ENCODE results near the gene C12orf75. TPM values are rescaled to one million over a fixed set of nuclear protein-coding genes. Genes with fewer than 3 reads are reported as not detected.

C12orf75 gene
- total RNA-seq, 2 donors from 2014 or later, result 43.7 to 57.0 TPM

DNA sequence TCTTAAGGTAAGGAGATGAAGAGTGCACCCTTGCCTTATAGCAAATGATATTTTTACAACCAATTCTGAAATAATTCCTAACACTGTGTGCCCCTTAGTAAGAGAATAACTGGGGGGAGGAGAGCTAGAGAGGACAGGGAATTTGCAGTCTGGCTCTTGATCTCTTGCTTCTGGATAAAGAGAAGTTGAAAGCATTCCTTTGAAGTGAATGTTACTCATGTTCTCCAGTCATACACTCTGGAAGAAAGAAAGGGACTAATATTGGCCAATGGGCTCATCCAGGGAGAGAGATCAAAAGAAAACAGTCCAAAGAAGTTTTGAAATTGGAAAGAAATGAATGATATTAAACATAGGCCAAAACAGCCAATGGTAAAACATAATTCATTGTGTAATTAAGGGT is 25.3 kb downstream of the C12orf75 start:
- Mint-ChIP-seq H3K4me3 (no peak overlapping the region), H3K36me3 (ENCODE audit: low read depth) (peaks cover 7% of the 10 kb centered on the region), H3K4me1 (peaks cover 24% of the 10 kb centered on the region), H3K9me3 (peaks cover 3% of the 10 kb centered on the region), H3K27me3 (ENCODE audit: insufficient read depth) (no peaks in the 10 kb centered on the region), H3K27ac (no peak overlapping the region)
- H3K4me3 ChIP-seq (ENCODE audit: low read length), result no peak overlapping the region
- DNase-seq, result no peak
- no peaks in the 10 kb centered on the region for H3K9me3 ChIP-seq (ENCODE audit: control insufficient read depth, low read length)
- no peaks in the 10 kb centered on the region for H3K27me3 ChIP-seq (ENCODE audit: control insufficient read depth, insufficient read depth, low read length, poor library complexity, severe bottlenecking)
- H3K27ac ChIP-seq (ENCODE audit: low read depth, low read length), result no peak overlapping the region
- peaks cover 12% of the 10 kb centered on the region for H3K4me1 ChIP-seq (ENCODE audit: control insufficient read depth, insufficient read depth, low read length)
- H3K36me3 ChIP-seq (ENCODE audit: control insufficient read depth, insufficient read depth, low read length), result no peaks in the 10 kb centered on the region
- H3K9ac ChIP-seq (ENCODE audit: extremely low read depth, low read length, poor library complexity, severe bottlenecking), result no peak overlapping the region
- TF ChIP-seq, protein P1, sequence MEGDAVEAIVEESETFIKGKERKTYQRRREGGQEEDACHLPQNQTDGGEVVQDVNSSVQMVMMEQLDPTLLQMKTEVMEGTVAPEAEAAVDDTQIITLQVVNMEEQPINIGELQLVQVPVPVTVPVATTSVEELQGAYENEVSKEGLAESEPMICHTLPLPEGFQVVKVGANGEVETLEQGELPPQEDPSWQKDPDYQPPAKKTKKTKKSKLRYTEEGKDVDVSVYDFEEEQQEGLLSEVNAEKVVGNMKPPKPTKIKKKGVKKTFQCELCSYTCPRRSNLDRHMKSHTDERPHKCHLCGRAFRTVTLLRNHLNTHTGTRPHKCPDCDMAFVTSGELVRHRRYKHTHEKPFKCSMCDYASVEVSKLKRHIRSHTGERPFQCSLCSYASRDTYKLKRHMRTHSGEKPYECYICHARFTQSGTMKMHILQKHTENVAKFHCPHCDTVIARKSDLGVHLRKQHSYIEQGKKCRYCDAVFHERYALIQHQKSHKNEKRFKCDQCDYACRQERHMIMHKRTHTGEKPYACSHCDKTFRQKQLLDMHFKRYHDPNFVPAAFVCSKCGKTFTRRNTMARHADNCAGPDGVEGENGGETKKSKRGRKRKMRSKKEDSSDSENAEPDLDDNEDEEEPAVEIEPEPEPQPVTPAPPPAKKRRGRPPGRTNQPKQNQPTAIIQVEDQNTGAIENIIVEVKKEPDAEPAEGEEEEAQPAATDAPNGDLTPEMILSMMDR (conservative IDR thresholded peaks at IDR 0.05), result no peak

DNA sequence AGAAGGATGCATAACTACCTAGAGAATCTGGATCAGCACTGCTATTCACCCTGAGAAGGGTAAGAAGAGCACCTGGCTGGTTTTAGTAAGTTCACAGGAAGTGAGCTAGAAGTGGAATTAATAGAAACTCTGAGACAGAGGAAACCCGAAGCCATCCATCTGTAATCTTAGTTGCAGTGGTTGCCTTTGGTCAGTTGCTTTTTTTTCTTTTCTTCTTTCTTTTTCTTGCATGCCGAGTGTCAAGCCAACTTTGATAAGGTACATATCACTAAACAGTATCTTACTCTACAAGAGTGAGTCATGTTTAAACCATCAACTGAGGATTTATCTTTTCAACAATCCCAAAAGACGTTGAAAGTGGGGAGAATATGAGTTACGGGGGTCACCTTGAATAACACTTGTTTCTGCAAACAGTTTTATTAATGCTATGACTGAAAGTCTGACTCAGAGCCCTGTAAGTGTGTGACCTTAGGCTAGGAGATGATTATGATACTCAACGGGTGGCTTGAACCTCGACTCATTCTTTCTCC is 26.7 kb downstream of the C12orf75 start:
- Histone ChIP-seq H3K4me3 (ENCODE audit: low read length) (no peak overlapping the region), H3K27ac (ENCODE audit: low read depth, low read length) (no peak overlapping the region), H3K4me1 (ENCODE audit: control insufficient read depth, insufficient read depth, low read length) (peaks cover 12% of the 10 kb centered on the region), H3K9ac (ENCODE audit: extremely low read depth, low read length, poor library complexity, severe bottlenecking) (no peak overlapping the region), H3K9me3 (ENCODE audit: control insufficient read depth, low read length) (no peaks in the 10 kb centered on the region), H3K36me3 (ENCODE audit: control insufficient read depth, insufficient read depth, low read length) (no peaks in the 10 kb centered on the region), H3K27me3 (ENCODE audit: control insufficient read depth, insufficient read depth, low read length, poor library complexity, severe bottlenecking) (no peaks in the 10 kb centered on the region)
- Mint-ChIP-seq H3K4me3 (no peak overlapping the region), H3K27me3 (ENCODE audit: insufficient read depth) (no peaks in the 10 kb centered on the region), H3K9me3 (peaks cover 5% of the 10 kb centered on the region), H3K4me1 (peaks cover 16% of the 10 kb centered on the region), H3K36me3 (ENCODE audit: low read depth) (peaks cover 8% of the 10 kb centered on the region), H3K27ac (no peak overlapping the region)
- DNase-seq, result no peak
- WGBS, 2 experiments (ENCODE audit: insufficient coverage in 1 of 2, insufficient read length in 1 of 2), result 86 to 90% methylated on average over 2 to 6 of the region's 6 CpGs
- TF ChIP-seq, protein P1 (conservative IDR thresholded peaks at IDR 0.05), result no peak

DNA sequence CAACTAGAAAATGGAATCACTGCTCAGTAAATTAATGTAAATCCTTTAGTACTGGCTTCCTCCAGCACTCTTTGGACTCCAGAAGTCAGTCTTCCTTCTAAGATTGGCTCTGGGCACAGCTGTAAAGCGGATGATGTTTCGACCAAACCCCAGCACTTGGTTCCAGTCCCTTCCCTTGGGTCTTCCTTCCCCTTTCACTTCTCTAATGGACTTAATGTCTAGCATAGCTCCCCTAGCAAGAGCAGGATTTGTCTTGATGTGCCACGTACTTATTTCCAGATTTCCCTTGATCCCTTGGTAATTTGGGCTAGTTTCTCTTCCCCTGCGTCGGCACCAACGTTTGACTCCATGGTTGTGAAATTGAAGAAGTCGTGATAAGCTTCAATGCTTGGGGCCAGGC is 28.3 kb downstream of the C12orf75 start:
- H3K36me3 Mint-ChIP-seq (ENCODE audit: low read depth), result peaks cover 12% of the 10 kb centered on the region
- H3K9me3 ChIP-seq (ENCODE audit: control insufficient read depth, low read length), result no peaks in the 10 kb centered on the region
- WGBS, 2 experiments (ENCODE audit: insufficient coverage in 1 of 2, insufficient read length in 1 of 2), result 97 to 100% methylated on average over 3 to 7 of the region's 7 CpGs

More for the DNA sequence above, 28.3 kb downstream of the C12orf75 start:
- Histone ChIP-seq H3K4me3 (ENCODE audit: low read length) (no peak overlapping the region), H3K4me1 (ENCODE audit: control insufficient read depth, insufficient read depth, low read length) (peaks cover 9% of the 10 kb centered on the region), H3K27ac (ENCODE audit: low read depth, low read length) (no peak overlapping the region), H3K27me3 (ENCODE audit: control insufficient read depth, insufficient read depth, low read length, poor library complexity, severe bottlenecking) (no peaks in the 10 kb centered on the region), H3K9ac (ENCODE audit: extremely low read depth, low read length, poor library complexity, severe bottlenecking) (no peak overlapping the region), H3K36me3 (ENCODE audit: control insufficient read depth, insufficient read depth, low read length) (no peaks in the 10 kb centered on the region)
- TF ChIP-seq, protein P1 (conservative IDR thresholded peaks at IDR 0.05), result no peak
- no peak for DNase-seq
- H3K4me1 Mint-ChIP-seq, result peaks cover 4% of the 10 kb centered on the region
- H3K9me3 Mint-ChIP-seq, result peaks cover 3% of the 10 kb centered on the region
- H3K27ac Mint-ChIP-seq, result no peak overlapping the region
- H3K4me3 Mint-ChIP-seq, result no peak overlapping the region
- no peaks in the 10 kb centered on the region for H3K27me3 Mint-ChIP-seq (ENCODE audit: insufficient read depth)
